Activated CD8-positive, alpha-beta T cell treated with anti-CD3 and anti-CD28 coated beads for 36 hours (primary cell): ENCODE data around the gene RIC8B. TPM values are rescaled to one million over a fixed set of nuclear protein-coding genes. Genes with fewer than 3 reads are reported as not detected.
"Not testable (repeated sequence)": the region's sequence is repeated elsewhere in the genome, so short reads cannot be mapped to it uniquely, and the experiment has no call there.

Experiments used
- ATAC-seq: fragments of 200-7000 bp; cut with Tn5 transposase; one replicate; pipeline ENCODE4 v1.10.0; 2021; ENCODE audit warnings: mild to moderate bottlenecking, moderate library complexity
- CTCF ChIA-PET: fragments of 350-600 bp; sonication (Branson Sonifier 250); formaldehyde crosslinking; loops from one replicate; lab custom pipeline; 2021; ENCODE audit warnings: antibody characterized with exemption; lab: Charles Lee
- POLR2A ChIA-PET: fragments of 350-600 bp; sonication (Branson Sonifier 250); formaldehyde crosslinking; loops from one replicate; lab custom pipeline; 2021; ENCODE audit warnings: antibody characterized with exemption; lab: Charles Lee
- DNase-seq: peaks from one replicate; pipeline ENCODE4 v3.0.0-alpha.2; 2020
- H3K27ac Mint-ChIP-seq: one replicate; pipeline ENCODE4 v1.8.0; 2021; ENCODE audit warnings: mild to moderate bottlenecking, mixed read lengths
- H3K27me3 Mint-ChIP-seq: one replicate; pipeline ENCODE4 v1.8.0; 2021; ENCODE audit warnings: mixed read lengths
- H3K36me3 Mint-ChIP-seq: one replicate; pipeline ENCODE4 v1.8.0; 2021; ENCODE audit warnings: low read depth, mixed read lengths
- H3K4me1 Mint-ChIP-seq: one replicate; pipeline ENCODE4 v1.8.0; 2021; ENCODE audit warnings: low read depth, mixed read lengths
- H3K4me3 Mint-ChIP-seq: one replicate; pipeline ENCODE4 v1.8.0; 2021; ENCODE audit warnings: mild to moderate bottlenecking, moderate library complexity, mixed read lengths
- H3K9me3 Mint-ChIP-seq: one replicate; pipeline ENCODE4 v1.8.0; 2021; ENCODE audit warnings: mixed read lengths
- intact Hi-C: fragments of 100-400 bp; cut with micrococcal nuclease; formaldehyde crosslinking; loops from one replicate; pipeline ENCODE4 v1.10.0; 2022
- total RNA-seq, 2 experiments: library from RNA; stranded (reverse); gene quantifications; one replicate each; pipeline ENCODE4 v1.2.3, GENCODE V29; 2021
- TF ChIP-seq, protein P1 (sequence below): fragments of 200-600 bp; IDR thresholded peaks from one replicate; pipeline ENCODE4 v1.8.0; 2022; ENCODE audit warnings: antibody characterized with exemption, mild to moderate bottlenecking

RIC8B gene
- total RNA-seq = 10 to 100 TPM; 10.4 to 11.0 TPM

DNA sequence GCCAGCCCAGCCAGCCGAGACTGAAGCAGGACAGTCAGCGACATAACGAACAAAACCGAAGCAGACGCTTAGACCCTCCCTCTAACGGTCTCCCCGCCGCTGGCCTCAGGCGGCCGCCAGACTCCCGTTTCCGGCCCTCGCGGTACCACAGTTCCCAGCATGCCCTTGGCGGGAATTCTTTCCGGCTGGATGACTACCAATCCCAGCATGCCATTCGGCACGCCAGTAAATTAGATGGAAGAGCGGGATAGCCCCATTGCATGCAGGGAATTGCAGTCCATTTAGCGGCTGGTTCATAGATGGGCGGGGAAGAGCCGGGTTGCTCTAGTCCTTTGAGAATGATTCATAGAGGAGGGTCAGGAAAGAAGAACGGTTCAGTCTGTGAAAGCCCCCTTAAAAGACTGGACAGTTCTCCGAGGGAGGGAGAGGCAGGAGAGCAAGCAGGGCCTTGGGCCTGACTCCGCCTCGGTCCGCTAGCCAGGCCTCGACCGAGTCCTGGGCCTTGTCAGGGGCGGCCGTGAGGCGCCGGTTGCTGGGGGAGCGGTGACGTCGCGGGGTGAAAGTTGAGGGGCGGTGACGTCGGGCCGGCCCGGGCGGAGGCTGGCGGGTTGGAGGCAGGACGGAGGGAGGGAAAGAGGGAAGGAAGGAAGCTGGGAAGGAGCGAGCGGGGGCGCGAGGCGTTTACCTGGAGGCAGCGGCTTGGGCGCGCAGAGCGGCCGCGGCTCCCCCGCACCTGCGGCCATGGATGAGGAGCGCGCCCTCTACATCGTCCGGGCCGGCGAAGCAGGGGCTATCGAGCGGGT is at the start of gene RIC8B:
TSS of gene RIC8B (plus strand) at position 678 of the 803 bp plus-strand sequence. CDS start at position 742, 64 bp downstream.
- ChIA-PET POLR2A (interaction anchor here (1.0 to 1.9 kb wide), 5 partner anchors 16 to 60 kb away, joined by 3 to 6 read pairs (median 3); no protein-coding TSS in a partner anchor), CTCF (interaction anchor here (1.1 kb wide), 1 partner anchor 35 kb away, joined by 3 read pairs; no protein-coding TSS in a partner anchor)
- TF ChIP-seq, protein P1, sequence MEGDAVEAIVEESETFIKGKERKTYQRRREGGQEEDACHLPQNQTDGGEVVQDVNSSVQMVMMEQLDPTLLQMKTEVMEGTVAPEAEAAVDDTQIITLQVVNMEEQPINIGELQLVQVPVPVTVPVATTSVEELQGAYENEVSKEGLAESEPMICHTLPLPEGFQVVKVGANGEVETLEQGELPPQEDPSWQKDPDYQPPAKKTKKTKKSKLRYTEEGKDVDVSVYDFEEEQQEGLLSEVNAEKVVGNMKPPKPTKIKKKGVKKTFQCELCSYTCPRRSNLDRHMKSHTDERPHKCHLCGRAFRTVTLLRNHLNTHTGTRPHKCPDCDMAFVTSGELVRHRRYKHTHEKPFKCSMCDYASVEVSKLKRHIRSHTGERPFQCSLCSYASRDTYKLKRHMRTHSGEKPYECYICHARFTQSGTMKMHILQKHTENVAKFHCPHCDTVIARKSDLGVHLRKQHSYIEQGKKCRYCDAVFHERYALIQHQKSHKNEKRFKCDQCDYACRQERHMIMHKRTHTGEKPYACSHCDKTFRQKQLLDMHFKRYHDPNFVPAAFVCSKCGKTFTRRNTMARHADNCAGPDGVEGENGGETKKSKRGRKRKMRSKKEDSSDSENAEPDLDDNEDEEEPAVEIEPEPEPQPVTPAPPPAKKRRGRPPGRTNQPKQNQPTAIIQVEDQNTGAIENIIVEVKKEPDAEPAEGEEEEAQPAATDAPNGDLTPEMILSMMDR = no peak
- Mint-ChIP-seq H3K9me3 (no peaks in the 10 kb centered on the region), H3K36me3 (peaks cover 5% of the 10 kb centered on the region), H3K4me3 (peak within 1 kb of the TSS; percentile 98), H3K27ac (peak within 1 kb of the TSS; percentile 99), H3K4me1 (peaks cover 32% of the 10 kb centered on the region), H3K27me3 (no peaks in the 10 kb centered on the region)
- intact Hi-C loops = no loop called here
- ATAC-seq (peak; percentile 91), DNase-seq (peak; percentile 85)

DNA sequence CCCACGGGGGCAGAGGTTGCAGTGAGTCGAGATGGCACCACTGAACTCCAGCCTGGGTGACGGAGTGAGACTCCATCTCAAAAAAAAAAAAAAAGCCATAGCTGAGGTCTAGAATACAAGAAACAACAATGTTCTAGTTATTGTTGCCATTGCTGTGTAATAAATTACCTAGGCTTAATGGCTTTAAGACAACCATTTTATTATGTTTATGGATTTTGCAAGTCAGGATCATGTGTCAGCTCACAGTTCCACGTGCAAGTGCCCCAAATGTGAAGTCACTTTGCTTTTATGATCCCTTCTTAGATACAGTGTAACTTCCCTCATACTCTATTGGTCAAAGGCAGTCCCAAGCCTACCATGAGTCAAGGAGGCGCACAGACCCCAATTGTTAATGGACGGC is 49.5 kb upstream of the RIC8B start:
- intact Hi-C loops = no loop called here
- H3K9me3 Mint-ChIP-seq = no peaks in the 10 kb centered on the region
- no peak for DNase-seq
- TF ChIP-seq, protein P1 = no peak
- ChIA-PET CTCF (interaction anchor here (1.1 kb wide), 1 partner anchor 117 kb away, joined by 4 read pairs; no protein-coding TSS in a partner anchor), POLR2A (no interaction called here)
- ATAC-seq = no peak
- no peak overlapping the region for H3K27ac Mint-ChIP-seq
- no peak overlapping the region for H3K4me3 Mint-ChIP-seq
- no peaks in the 10 kb centered on the region for H3K27me3 Mint-ChIP-seq
- peaks cover 9% of the 10 kb centered on the region for H3K4me1 Mint-ChIP-seq
- no peaks in the 10 kb centered on the region for H3K36me3 Mint-ChIP-seq

- H3K4me3 Mint-ChIP-seq, H3K27me3 Mint-ChIP-seq, H3K36me3 Mint-ChIP-seq, H3K4me1 Mint-ChIP-seq, H3K9me3 Mint-ChIP-seq, intact Hi-C loops, H3K27ac Mint-ChIP-seq: not testable (repeated sequence)
- ChIA-PET POLR2A (interaction anchor here (0.6 kb wide), 1 partner anchor 9 kb away, joined by 4 read pairs; no protein-coding TSS in a partner anchor), CTCF (interaction anchor here (0.7 kb wide), 1 partner anchor 175 kb away, joined by 3 read pairs; no protein-coding TSS in a partner anchor)
- DNase-seq (peak; percentile 58), ATAC-seq (peak; percentile 30)
Observed at GRCh38 chr12:106726603-106727202, 47.8 kb upstream of the RIC8B start.

GRCh38 chr12:106729611-106730010 is 44.9 kb upstream of the RIC8B start:
- ChIA-PET POLR2A (no interaction called here), CTCF (no interaction called here)
- no peak for DNase-seq
- TF ChIP-seq, protein P1 = no peak
- H3K27me3 Mint-ChIP-seq = no peaks in the 10 kb centered on the region
- ATAC-seq = peak; percentile 10
- no peaks in the 10 kb centered on the region for H3K9me3 Mint-ChIP-seq
- no peak overlapping the region for H3K27ac Mint-ChIP-seq
- H3K4me3 Mint-ChIP-seq = no peak overlapping the region
- intact Hi-C loops = no loop called here
- H3K36me3 Mint-ChIP-seq = no peaks in the 10 kb centered on the region
- H3K4me1 Mint-ChIP-seq = peaks cover 6% of the 10 kb centered on the region

DNA sequence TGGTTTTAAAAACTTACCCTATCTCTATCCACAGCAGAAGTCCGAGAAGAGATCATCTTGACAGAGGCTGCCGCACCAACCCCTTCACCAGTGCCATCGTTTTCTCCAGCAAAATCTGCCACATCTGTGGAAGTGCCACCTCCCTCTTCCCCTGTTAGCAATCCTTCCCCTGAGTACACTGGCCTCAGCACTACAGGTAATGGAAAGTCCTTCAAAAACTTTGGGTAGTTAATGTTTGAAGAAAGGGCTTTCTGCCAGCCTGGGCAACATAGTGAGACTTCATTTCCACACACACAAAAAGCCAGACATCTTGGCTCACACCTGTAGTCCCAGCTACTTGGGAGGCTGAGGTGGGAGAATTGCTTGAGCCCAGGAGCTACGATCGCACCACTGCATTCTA is 41.6 kb upstream of the RIC8B start:
- no peak overlapping the region for H3K4me3 Mint-ChIP-seq
- H3K4me1 Mint-ChIP-seq = peaks cover 5% of the 10 kb centered on the region
- no peak overlapping the region for H3K27ac Mint-ChIP-seq
- ChIA-PET CTCF (interaction anchor here (1.0 kb wide), 1 partner anchor 50 kb away, joined by 3 read pairs; no protein-coding TSS in a partner anchor), POLR2A (no interaction called here)
- ATAC-seq = no peak
- TF ChIP-seq, protein P1 = no peak
- no peaks in the 10 kb centered on the region for H3K36me3 Mint-ChIP-seq
- intact Hi-C loops = no loop called here
- no peak for DNase-seq
- no peaks in the 10 kb centered on the region for H3K9me3 Mint-ChIP-seq
- H3K27me3 Mint-ChIP-seq = no peaks in the 10 kb centered on the region
